HK-2 (cell line): Measurements from ENCODE around the gene IGHMBP2.

Source experiments
- DNase-seq: peaks from one replicate; pipeline ENCODE4 v3.0.0-alpha.2; 2018; ENCODE audit not compliant: unreplicated experiment

Gene IGHMBP2

DNA sequence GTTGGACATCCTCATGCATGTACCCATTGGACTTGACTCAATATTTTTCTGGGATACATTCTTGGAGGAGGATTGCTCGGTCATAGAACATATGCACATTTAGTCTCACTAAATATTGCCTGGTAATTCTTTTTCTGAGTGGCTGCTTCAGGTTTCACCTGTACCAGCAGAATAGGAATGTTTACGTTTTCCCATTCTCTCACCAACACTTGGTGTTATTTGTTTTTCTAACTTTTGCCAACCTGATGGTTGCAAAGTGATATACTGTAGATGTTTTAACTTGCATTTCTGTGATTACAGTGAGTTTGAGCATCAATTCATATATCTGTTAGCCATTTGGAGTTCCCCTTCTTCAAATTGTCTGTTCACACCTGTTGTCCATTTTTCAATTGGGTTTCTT, 78.4 kb downstream of the IGHMBP2 start:
- DNase-seq, result no peak

DNA sequence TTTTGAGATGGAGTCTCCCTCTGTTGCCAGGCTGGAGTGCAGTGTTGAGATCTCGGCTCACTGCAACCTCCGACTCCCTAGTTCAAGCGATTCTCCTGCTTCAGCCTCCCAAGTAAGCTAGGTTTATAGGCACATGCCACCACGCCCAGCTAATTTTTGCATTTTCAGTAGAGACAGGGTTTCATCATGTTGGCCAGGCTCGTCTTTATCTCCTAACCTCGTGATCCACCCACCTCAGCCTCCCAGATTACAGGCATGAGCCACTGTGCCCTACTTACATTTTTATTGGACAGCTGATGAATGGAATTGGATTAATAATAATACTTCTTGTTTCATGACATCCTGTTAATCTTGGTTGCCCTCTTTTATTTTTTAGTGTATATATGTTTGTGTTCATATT, 80.1 kb downstream of the IGHMBP2 start:
- no peak for DNase-seq

DNA sequence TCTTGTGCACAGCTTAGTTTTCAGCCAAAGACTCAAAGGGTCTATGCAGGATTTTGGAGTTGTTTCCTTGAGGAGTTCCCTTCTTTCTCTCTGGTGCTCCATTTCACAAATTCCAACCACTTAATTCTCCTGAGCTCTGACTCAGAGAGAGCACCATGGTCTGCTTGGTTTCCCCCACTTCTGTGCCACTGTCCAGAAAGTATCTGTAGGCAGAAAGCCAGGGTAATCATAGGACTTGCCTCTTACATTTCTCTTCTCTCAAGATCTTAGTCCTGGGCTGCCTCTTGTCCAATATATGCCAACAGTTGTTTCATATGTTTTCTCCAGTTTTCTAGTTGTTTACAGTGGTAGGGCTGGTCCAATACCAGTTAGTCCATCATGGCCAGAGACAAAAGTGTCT, 83.5 kb downstream of the IGHMBP2 start:
- no peak for DNase-seq

DNA sequence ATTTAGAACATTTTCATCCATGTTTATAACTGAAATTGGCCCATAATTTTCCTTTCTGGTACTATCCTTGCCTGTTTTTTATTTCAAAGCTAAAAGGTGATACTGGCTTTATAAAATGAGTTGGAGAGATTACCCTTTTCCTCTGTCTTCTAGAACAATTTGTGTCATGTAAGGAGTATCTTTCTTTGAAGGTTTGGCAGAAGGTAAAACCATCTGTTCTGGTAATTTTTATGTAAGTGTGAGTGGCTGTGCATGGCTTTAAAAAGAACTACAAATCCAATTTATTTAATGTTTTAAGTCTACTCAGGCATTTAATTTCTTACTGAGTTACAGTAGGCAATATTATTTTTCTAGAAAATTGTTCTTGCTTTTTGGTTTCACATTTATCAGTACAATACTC, 84.8 kb downstream of the IGHMBP2 start:
- no peak for DNase-seq
